Thyroid gland (tissue), 4 donors: ENCODE results near the gene PPDPF.

Source experiments
- POLR2A ChIP-seq, 2 donors: fragments of 450-650 bp; IDR thresholded peaks; one replicate each; pipeline ENCODE4 v1.6.1; 2017; ENCODE audit warnings: antibody characterized with exemption in 2 of 2, mild to moderate bottlenecking in 2 of 2, moderate library complexity in 1 of 2
- TF ChIP-seq, protein P1 (sequence below), 6 experiments: fragments of 200-600 bp in 3 of 6; fragments of 450-650 bp in 3 of 6; sonication (generic) in 3 of 6; IDR thresholded peaks; one replicate each; pipeline ENCODE4 v1.5.1; 2016 to 2019; ENCODE audit warnings: antibody characterized with exemption in 6 of 6, mild to moderate bottlenecking in 2 of 6, inconsistent platforms in 1 of 6, moderate library complexity in 1 of 6

DNA sequence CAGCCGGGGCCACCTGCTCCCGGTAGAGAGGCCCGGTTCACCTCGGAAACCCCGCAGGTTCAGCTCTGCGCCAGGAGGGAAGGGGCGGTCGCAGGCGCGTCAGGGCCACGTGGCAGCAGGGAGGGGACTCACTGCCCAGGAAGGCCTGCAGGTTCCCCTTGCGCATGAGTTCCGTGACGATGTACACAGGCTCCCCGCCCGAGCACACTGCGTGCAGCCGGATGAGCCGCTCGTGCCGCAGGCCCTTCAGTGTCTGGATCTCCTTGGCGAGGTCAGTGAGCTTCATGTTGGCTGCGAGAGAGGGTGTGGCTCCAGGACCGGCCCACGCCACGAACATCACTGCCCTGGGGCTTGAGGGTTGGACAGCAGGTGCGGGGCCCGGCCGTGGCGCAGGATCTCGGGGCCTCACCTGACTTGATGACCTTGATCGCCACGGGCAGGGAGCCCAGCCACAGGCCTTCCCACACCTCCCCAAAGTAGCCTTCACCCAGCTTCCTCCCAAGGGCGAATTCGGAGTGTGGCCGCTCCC is 21.5 kb downstream of the PPDPF start:
- TF ChIP-seq, protein P1, sequence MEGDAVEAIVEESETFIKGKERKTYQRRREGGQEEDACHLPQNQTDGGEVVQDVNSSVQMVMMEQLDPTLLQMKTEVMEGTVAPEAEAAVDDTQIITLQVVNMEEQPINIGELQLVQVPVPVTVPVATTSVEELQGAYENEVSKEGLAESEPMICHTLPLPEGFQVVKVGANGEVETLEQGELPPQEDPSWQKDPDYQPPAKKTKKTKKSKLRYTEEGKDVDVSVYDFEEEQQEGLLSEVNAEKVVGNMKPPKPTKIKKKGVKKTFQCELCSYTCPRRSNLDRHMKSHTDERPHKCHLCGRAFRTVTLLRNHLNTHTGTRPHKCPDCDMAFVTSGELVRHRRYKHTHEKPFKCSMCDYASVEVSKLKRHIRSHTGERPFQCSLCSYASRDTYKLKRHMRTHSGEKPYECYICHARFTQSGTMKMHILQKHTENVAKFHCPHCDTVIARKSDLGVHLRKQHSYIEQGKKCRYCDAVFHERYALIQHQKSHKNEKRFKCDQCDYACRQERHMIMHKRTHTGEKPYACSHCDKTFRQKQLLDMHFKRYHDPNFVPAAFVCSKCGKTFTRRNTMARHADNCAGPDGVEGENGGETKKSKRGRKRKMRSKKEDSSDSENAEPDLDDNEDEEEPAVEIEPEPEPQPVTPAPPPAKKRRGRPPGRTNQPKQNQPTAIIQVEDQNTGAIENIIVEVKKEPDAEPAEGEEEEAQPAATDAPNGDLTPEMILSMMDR (IDR thresholded peaks at IDR 0.05): no peak
- TF ChIP-seq POLR2A (IDR thresholded peaks at IDR 0.05): no peak
